NOMO-1 treated with dmso at 0.1 percent for 144 hours (cell line): ENCODE data around the gene LRRC14B.
"Not testable (repeated sequence)": the region's sequence is repeated elsewhere in the genome, so short reads cannot be mapped to it uniquely, and the experiment has no call there.

ENCODE experiments used
- DNase-seq: peaks from one replicate; lab custom pipeline; 2025; ENCODE audit not compliant: unreplicated experiment; lab: John Stamatoyannopoulos, UW

The LRRC14B gene

GRCh38 chr5:233426-233825 is 42.1 kb downstream of the LRRC14B start:
- DNase-seq, result not testable (repeated sequence)

GRCh38 chr5:234450-234849 is 43.2 kb downstream of the LRRC14B start:
- DNase-seq, result no peak

- DNase-seq, result not testable (repeated sequence)
Measured at GRCh38 chr5:235527-235926, 44.2 kb downstream of the LRRC14B start.

GRCh38 chr5:237931-238330 is 46.6 kb downstream of the LRRC14B start:
- DNase-seq, result not testable (repeated sequence)

- DNase-seq, result not testable (repeated sequence)
Measured at GRCh38 chr5:240550-240949, 49.3 kb downstream of the LRRC14B start.

GRCh38 chr5:241045-241669 is 49.9 kb downstream of the LRRC14B start:
- DNase-seq, result not testable (repeated sequence)

- DNase-seq, result not testable (repeated sequence)
Measured at GRCh38 chr5:243683-244367, 52.5 kb downstream of the LRRC14B start.

GRCh38 chr5:245717-246116 is 54.4 kb downstream of the LRRC14B start:
- DNase-seq, result not testable (repeated sequence)
